GM19372 (cell line): Measurements from ENCODE around the gene SPG7.
"Not testable (repeated sequence)": the region's sequence is repeated elsewhere in the genome, so short reads cannot be mapped to it uniquely, and the experiment has no call there.

Experiments used
- ATAC-seq: cut with Tn5 transposase; IDR thresholded peaks from one replicate; pipeline ENCODE4 v1.9.1; 2021; ENCODE audit warnings: mild to moderate bottlenecking, low read depth, moderate library complexity; ENCODE audit not compliant: unreplicated experiment

Gene SPG7

GRCh38 chr16:89507834-89508590 is at the start of gene SPG7:
Gene SPG7 (plus strand): TSS chr16:89508403. CDS start chr16:89508418, 15 bp downstream.
- peak; percentile 76 for ATAC-seq

GRCh38 chr16:89458551-89458950 is 49.7 kb upstream of the SPG7 start:
- no peak for ATAC-seq

GRCh38 chr16:89458967-89459366 is 49.2 kb upstream of the SPG7 start:
- ATAC-seq, result no peak

GRCh38 chr16:89460556-89460955 is 47.6 kb upstream of the SPG7 start:
- ATAC-seq, result no peak

GRCh38 chr16:89461890-89462289 is 46.3 kb upstream of the SPG7 start:
- not testable (repeated sequence) for ATAC-seq

GRCh38 chr16:89462639-89463038 is 45.6 kb upstream of the SPG7 start:
- not testable (repeated sequence) for ATAC-seq

GRCh38 chr16:89463312-89463711 is 44.9 kb upstream of the SPG7 start:
- not testable (repeated sequence) for ATAC-seq

GRCh38 chr16:89466920-89467319 is 41.3 kb upstream of the SPG7 start:
- ATAC-seq, result no peak

GRCh38 chr16:89467382-89467781 is 40.8 kb upstream of the SPG7 start:
- no peak for ATAC-seq

- no peak for ATAC-seq
These were observed 35.5 kb upstream of the SPG7 start for GRCh38 chr16:89472711-89473075.

GRCh38 chr16:89473136-89473712 is 35.0 kb upstream of the SPG7 start:
- ATAC-seq, result no peak

- no peak for ATAC-seq
These were observed 34.3 kb upstream of the SPG7 start for GRCh38 chr16:89473791-89474414.

GRCh38 chr16:89475144-89475543 is 33.1 kb upstream of the SPG7 start:
- no peak for ATAC-seq

- no peak for ATAC-seq
These were observed 31.8 kb upstream of the SPG7 start for GRCh38 chr16:89476379-89476778.

- ATAC-seq, result no peak
These were observed 31.4 kb upstream of the SPG7 start for GRCh38 chr16:89476811-89477261.

- no peak for ATAC-seq
These were observed 29.5 kb upstream of the SPG7 start for GRCh38 chr16:89478576-89479221.

- no peak for ATAC-seq
These were observed 26.7 kb upstream of the SPG7 start for GRCh38 chr16:89481356-89481955.

- no peak for ATAC-seq
These were observed 25.9 kb upstream of the SPG7 start for GRCh38 chr16:89482150-89482816.

- ATAC-seq, result no peak
These were observed 25.4 kb upstream of the SPG7 start for GRCh38 chr16:89482817-89483205.

- ATAC-seq, result no peak
These were observed 24.1 kb upstream of the SPG7 start for GRCh38 chr16:89484041-89484501.
